GM12878 (cell line): ENCODE measurements around the gene EBP.

Experiments
- BACH1 ChIP-seq: fragments of 450-650 bp; IDR thresholded peaks from 2 replicates; pipeline ENCODE4 v1.6.1; 2017; ENCODE audit warnings: mild to moderate bottlenecking, borderline replicate concordance
- CTCF ChIP-seq, 3 experiments: IDR thresholded peaks in 2 of 3; conservative IDR thresholded peaks in 1 of 3; 2 replicates each; pipeline ENCODE4 v1.5.1; 2011; ENCODE audit warnings: low read depth in 3 of 3, low read length in 3 of 3, mild to moderate bottlenecking in 3 of 3, control low read depth in 2 of 3, moderate library complexity in 2 of 3, inconsistent platforms in 1 of 3, mixed read lengths in 1 of 3; ENCODE audit not compliant: control insufficient read depth in 2 of 3, insufficient read depth in 1 of 3; ENCODE audit errors: extremely low read depth in 1 of 3
- MAX ChIP-seq: IDR thresholded peaks from 2 replicates; pipeline ENCODE4 v1.6.1; 2012; ENCODE audit warnings: low read depth, low read length, improper control_type of control experiment
- POLR2A ChIP-seq: IDR thresholded peaks from 2 replicates; pipeline ENCODE4 v1.6.1; 2011; ENCODE audit warnings: low read depth, mild to moderate bottlenecking, low read length

DNA sequence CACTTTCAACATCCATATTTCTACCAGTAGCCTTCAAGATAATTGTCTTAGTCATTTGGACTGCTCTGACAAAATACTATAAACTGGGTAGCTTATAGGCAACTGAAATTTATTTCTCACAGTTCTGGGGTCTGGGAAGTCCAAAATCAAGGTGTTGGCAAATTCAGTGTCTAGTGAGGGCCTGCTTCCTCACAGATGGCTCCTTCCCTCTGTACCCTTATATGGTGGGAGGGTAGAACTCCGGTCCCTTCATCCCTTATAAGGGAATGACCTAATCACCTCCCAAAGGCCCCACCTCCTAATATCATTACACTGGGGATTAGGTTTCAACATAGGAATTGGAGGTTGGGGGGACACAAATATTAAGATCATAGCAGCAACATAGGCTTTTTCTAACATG lies 10.6 kb downstream of the EBP start:
- TF ChIP-seq MAX, result no peak
- TF ChIP-seq POLR2A, result no peak
- TF ChIP-seq CTCF (IDR thresholded peaks at IDR 0.05 in 2 of 3, conservative IDR thresholded peaks at IDR 0.05 in 1 of 3; ENCODE audit: control insufficient read depth in 2 of 3, extremely low read depth in 1 of 3, insufficient read depth in 1 of 3, low read depth in 3 of 3, low read length in 3 of 3), result no peak
- TF ChIP-seq BACH1, result no peak
